Esophagus squamous epithelium (tissue), 5 donors: ENCODE measurements around the gene NIPSNAP3A. TPM values are rescaled to one million over a fixed set of nuclear protein-coding genes. Genes with fewer than 3 reads are reported as not detected.
"Not testable (repeated sequence)": the region's sequence is repeated elsewhere in the genome, so short reads cannot be mapped to it uniquely, and the experiment has no call there.

Source experiments
- DNase-seq: peaks from one replicate; lab custom pipeline; 2025; lab: John Stamatoyannopoulos, UW
- H3K27ac ChIP-seq, 4 donors: fragments of 200-600 bp; sonication (generic); one replicate each; pipeline ENCODE4 v1.5.1; 2016 to 2019; ENCODE audit warnings: mild to moderate bottlenecking in 1 of 4
- H3K27me3 ChIP-seq, 4 donors: fragments of 200-600 bp; sonication (generic); 1 replicate in 3 of 4; 2 replicates in 1 of 4; pipeline versions ENCODE4 v1.5.1 to v1.6.0; 2017 to 2021; ENCODE audit warnings: antibody characterized with exemption in 1 of 4
- H3K36me3 ChIP-seq, 3 donors: fragments of 200-600 bp; sonication (generic); one replicate each; pipeline ENCODE4 v1.5.1; 2016 to 2019
- H3K4me1 ChIP-seq, 3 donors: fragments of 200-600 bp; sonication (generic); one replicate each; pipeline ENCODE4 v1.5.1; 2017 to 2019
- H3K4me3 ChIP-seq, 4 donors: fragments of 200-600 bp; sonication (generic); 1 replicate in 3 of 4; 2 replicates in 1 of 4; pipeline ENCODE4 v1.5.1; 2016 to 2019; ENCODE audit warnings: mild to moderate bottlenecking in 2 of 4, moderate library complexity in 1 of 4
- H3K9me3 ChIP-seq, 3 donors: fragments of 200-600 bp; sonication (generic); one replicate each; pipeline ENCODE4 v1.5.1; 2016 to 2019
- POLR2A ChIP-seq, 4 donors: fragments of 450-650 bp; IDR thresholded peaks; one replicate each; pipeline ENCODE4 v1.6.1; 2017; ENCODE audit warnings: antibody characterized with exemption in 4 of 4, mild to moderate bottlenecking in 4 of 4, moderate library complexity in 3 of 4
- WGBS, 2 donors: methylation state at CpG; one replicate each; pipeline ENCODE4 v1.1.5; 2018; 5-methylcytosine and 5-hydroxymethylcytosine counted together
- intact Hi-C: fragments of 100-400 bp; cut with DNase I; formaldehyde crosslinking; loops from one replicate; pipeline ENCODE4 v1.15.0; 2022
- total RNA-seq, 4 donors: library from RNA; depleted of rRNA; stranded (reverse); fragments of >200 nt; gene quantifications; one replicate each; pipeline ENCODE4 v1.1.0, GENCODE V29; 2016
- TF ChIP-seq, protein P1 (sequence below), 6 experiments: fragments of 450-650 bp in 4 of 6; fragments of 200-600 bp in 2 of 6; sonication (generic) in 2 of 6; IDR thresholded peaks; one replicate each; pipeline ENCODE4 v1.5.1; 2016 to 2019; ENCODE audit warnings: antibody characterized with exemption in 6 of 6, mild to moderate bottlenecking in 4 of 6, moderate library complexity in 4 of 6
- donor health status: DM: yes; HTN: yes; CAD: no.

Gene NIPSNAP3A
- total RNA-seq, 4 donors from 2014 or later = 20.1 to 34.2 (median 30.2) TPM

DNA sequence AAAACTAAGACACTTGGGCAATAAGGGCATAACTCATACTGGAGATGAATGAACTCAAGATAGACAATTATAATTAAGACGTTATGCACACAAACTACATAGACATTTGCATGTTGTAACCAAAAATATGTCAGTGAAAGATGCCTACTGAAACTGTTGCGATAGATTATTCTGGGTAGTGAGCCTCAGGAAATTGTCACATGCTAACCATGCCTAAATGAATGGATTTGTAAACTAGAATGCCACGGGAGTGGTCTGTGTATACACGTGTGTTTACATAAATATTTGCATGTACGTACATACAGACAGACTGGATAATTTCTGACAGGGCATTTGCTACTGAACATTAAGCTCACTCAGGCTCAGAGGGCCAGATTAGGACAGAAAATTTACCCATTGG is 17.7 kb downstream of the NIPSNAP3A start:
- Histone ChIP-seq H3K36me3 (peaks cover 0 to 8% (median 0%) of the 10 kb centered on the region in 3 donors), H3K27me3 (no peaks in the 10 kb centered on the region), H3K9me3 (no peaks in the 10 kb centered on the region), H3K4me3 (no peak overlapping the region), H3K4me1 (peaks cover 0 to 24% (median 5%) of the 10 kb centered on the region in 3 donors), H3K27ac (no peak overlapping the region)
- TF ChIP-seq, protein P1, sequence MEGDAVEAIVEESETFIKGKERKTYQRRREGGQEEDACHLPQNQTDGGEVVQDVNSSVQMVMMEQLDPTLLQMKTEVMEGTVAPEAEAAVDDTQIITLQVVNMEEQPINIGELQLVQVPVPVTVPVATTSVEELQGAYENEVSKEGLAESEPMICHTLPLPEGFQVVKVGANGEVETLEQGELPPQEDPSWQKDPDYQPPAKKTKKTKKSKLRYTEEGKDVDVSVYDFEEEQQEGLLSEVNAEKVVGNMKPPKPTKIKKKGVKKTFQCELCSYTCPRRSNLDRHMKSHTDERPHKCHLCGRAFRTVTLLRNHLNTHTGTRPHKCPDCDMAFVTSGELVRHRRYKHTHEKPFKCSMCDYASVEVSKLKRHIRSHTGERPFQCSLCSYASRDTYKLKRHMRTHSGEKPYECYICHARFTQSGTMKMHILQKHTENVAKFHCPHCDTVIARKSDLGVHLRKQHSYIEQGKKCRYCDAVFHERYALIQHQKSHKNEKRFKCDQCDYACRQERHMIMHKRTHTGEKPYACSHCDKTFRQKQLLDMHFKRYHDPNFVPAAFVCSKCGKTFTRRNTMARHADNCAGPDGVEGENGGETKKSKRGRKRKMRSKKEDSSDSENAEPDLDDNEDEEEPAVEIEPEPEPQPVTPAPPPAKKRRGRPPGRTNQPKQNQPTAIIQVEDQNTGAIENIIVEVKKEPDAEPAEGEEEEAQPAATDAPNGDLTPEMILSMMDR (IDR thresholded peaks at IDR 0.05) = no peak
- no peak for TF ChIP-seq POLR2A (IDR thresholded peaks at IDR 0.05)
- 55 to 56% methylated on average over 5 of the region's 5 CpGs for WGBS, 2 donors
- intact Hi-C loops = no loop called here
- DNase-seq = no peak

DNA sequence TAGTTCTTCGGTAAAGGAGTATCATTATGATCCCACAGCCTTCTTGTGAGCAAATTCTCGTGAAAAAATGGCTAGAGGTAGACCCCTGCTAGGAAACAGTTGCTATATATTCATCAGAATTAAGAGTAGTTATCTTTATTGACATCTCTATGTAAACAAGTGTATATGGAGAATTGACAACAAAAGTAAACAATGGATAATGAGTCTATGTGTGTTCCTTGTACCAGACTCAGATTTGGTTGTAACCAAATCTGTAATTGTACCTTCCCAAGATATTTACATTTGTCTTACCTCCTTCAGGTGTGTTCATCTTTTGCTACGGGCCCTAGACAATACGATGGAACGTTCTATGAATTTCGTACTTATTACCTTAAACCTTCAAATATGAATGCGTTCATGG is 18.5 kb downstream of the NIPSNAP3A start:
- Histone ChIP-seq H3K27me3 (no peaks in the 10 kb centered on the region), H3K4me3 (no peak overlapping the region), H3K36me3 (no peaks in the 10 kb centered on the region), H3K4me1 (peaks cover 0 to 24% (median 5%) of the 10 kb centered on the region in 3 donors), H3K9me3 (no peaks in the 10 kb centered on the region), H3K27ac (no peak overlapping the region)
- intact Hi-C loops = no loop called here
- DNase-seq = no peak
- WGBS, 2 donors = 94 to 95% methylated on average over 7 of the region's 7 CpGs
- TF ChIP-seq POLR2A (IDR thresholded peaks at IDR 0.05) = no peak
- TF ChIP-seq, protein P1 (IDR thresholded peaks at IDR 0.05) = no peak

DNA sequence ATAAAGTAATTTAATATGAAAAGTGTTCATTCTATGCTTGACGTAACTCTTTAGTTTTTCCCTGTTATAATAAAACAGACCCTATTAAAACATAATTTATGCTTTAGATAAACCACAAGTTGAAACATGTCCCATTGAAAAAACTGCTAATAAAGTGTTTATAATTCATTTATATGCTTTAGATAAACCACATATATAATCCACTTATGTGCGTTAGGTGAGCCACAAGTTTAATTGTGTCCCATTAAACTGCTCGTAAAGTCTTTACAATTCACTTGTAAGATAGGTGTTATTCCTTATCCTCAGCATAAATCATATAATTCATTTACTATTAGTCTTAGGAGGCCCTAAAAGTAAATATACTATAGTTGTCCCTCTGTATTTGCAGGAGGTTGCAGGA is 20.0 kb downstream of the NIPSNAP3A start:
- DNase-seq = no peak
- no peaks in the 10 kb centered on the region for H3K27me3 ChIP-seq
- no peak overlapping the region for H3K27ac ChIP-seq
- H3K9me3 ChIP-seq = no peaks in the 10 kb centered on the region
- intact Hi-C loops = no loop called here
- peaks cover 0 to 24% (median 5%) of the 10 kb centered on the region in 3 donors for H3K4me1 ChIP-seq
- H3K4me3 ChIP-seq = no peak overlapping the region
- no peaks in the 10 kb centered on the region for H3K36me3 ChIP-seq
- TF ChIP-seq, protein P1 (IDR thresholded peaks at IDR 0.05) = no peak
- no peak for TF ChIP-seq POLR2A (IDR thresholded peaks at IDR 0.05)
- 94 to 95% methylated on average over 3 of the region's 3 CpGs for WGBS, 2 donors

DNA sequence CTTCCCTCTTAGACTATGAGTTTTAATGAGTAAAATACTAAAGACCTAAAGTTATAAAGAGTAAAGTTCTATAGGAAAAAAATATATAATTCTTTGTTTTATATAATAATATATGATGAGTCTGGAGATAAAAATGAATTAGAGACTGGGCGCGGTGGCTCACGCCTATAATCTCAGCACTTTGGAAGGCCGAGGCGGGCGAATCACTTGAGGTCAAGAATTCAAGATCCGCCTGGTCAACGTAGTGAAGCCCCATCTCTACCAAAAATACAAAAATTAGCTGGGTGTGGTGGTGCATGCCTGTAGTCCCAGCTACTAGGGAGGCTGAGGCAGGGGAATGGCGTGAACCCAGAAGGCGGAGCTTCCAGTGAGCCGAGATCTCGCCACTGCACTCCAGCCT is 21.5 kb downstream of the NIPSNAP3A start:
- intact Hi-C loops, H3K27ac ChIP-seq, H3K27me3 ChIP-seq, H3K36me3 ChIP-seq, H3K9me3 ChIP-seq, H3K4me3 ChIP-seq, DNase-seq: not testable (repeated sequence)
- WGBS, 2 donors = 94% methylated on average over 12 of the region's 12 CpGs
- peaks cover 0 to 18% (median 5%) of the 10 kb centered on the region in 3 donors for H3K4me1 ChIP-seq

DNA sequence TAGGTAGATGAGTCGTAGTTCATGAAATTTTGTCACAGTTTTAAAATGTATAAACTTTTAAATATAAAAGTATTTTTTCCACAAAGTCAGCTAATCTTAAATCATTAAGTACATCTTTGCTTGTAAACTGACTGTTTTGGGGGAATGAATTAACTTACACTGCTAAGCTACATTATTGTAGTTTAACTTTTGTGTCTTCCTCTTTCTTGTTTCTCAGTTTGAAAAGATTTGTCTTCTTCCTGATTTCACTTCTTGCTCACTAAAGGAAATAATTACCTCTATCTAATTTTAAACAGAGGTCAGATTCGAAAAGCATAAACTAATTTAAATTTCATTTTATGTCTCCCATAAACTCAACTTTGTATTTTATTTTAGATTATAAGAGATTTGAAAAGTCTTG is 22.2 kb downstream of the NIPSNAP3A start:
- WGBS, 2 donors = 75 to 82% methylated on average over 2 of the region's 2 CpGs
- no peaks in the 10 kb centered on the region for H3K9me3 ChIP-seq
- intact Hi-C loops = no loop called here
- no peak for DNase-seq
- H3K4me1 ChIP-seq = peaks cover 0 to 12% (median 5%) of the 10 kb centered on the region in 3 donors
- no peak overlapping the region for H3K4me3 ChIP-seq
- TF ChIP-seq, protein P1 (IDR thresholded peaks at IDR 0.05) = no peak
- no peak for TF ChIP-seq POLR2A (IDR thresholded peaks at IDR 0.05)
- H3K27ac ChIP-seq = no peak overlapping the region
- H3K36me3 ChIP-seq = no peaks in the 10 kb centered on the region
- no peaks in the 10 kb centered on the region for H3K27me3 ChIP-seq
